ENCODE data around the gene CINP. TPM values are rescaled to one million over a fixed set of nuclear protein-coding genes. Genes with fewer than 3 reads are reported as not detected.

The CINP gene
- total and polyA plus RNA-seq, 12 donors = 38.3 to 92.6 (median 41.7) TPM

DNA sequence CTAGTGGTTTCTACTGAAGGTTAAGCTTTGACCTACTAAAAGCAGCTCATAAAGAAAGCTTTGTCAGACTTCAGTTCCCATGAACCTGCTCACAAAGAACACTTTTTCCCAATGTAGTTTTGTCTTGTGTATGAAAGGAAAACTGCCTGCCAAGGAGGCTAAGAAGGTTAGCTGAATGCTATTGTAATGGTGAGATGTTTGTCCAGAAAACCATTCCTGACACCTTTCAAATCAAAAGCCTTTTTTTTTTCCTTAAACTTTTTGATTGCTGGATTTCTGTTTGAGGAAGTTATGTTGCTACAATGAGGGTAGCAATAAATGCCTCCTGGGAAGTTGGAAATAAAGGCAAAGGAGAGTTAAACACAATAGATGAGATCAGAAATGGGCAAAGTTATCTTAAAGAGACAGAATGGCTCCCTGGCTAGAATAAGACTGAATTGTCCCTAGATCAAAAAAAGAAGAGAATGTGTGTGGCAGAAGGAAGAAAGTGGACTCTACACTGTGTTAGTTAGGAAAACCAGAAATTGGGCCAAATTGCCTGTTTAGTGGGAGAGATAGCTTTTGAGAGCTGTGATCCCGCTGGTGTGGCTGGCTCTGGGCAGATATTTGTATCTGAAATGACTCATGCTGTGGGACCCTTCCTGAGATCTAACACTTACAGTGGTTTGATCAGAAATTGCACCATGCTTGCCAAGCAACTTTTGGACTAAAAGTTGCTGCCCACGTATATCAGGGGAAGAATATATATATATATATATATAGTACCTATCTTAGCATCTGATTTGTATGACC lies 27.6 kb upstream of the CINP start:
- DNase-seq = no peak
- H3K36me3 ChIP-seq (replicated peaks in 1 of 2) = peaks cover 0 to 5% of the 10 kb centered on the region in 2 donors
- peaks cover 0 to 22% of the 10 kb centered on the region in 2 donors for H3K4me1 ChIP-seq (replicated peaks in 1 of 2)
- intact Hi-C loops (cut with DNase I) = no loop called here
- no peak overlapping the region for H3K4me3 ChIP-seq
- H3K27ac ChIP-seq = no peak overlapping the region
- no peaks in the 10 kb centered on the region for H3K9me3 ChIP-seq (replicated peaks in 1 of 3)
- H3K27me3 ChIP-seq = no peaks in the 10 kb centered on the region
- no peak for TF ChIP-seq POLR2A (IDR thresholded peaks at IDR 0.05)
- TF ChIP-seq, protein P1, sequence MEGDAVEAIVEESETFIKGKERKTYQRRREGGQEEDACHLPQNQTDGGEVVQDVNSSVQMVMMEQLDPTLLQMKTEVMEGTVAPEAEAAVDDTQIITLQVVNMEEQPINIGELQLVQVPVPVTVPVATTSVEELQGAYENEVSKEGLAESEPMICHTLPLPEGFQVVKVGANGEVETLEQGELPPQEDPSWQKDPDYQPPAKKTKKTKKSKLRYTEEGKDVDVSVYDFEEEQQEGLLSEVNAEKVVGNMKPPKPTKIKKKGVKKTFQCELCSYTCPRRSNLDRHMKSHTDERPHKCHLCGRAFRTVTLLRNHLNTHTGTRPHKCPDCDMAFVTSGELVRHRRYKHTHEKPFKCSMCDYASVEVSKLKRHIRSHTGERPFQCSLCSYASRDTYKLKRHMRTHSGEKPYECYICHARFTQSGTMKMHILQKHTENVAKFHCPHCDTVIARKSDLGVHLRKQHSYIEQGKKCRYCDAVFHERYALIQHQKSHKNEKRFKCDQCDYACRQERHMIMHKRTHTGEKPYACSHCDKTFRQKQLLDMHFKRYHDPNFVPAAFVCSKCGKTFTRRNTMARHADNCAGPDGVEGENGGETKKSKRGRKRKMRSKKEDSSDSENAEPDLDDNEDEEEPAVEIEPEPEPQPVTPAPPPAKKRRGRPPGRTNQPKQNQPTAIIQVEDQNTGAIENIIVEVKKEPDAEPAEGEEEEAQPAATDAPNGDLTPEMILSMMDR (IDR thresholded peaks at IDR 0.05) = no peak
- 72 to 84% (median 76%) methylated on average over 2 of the region's 2 CpGs for WGBS, 4 donors

DNA sequence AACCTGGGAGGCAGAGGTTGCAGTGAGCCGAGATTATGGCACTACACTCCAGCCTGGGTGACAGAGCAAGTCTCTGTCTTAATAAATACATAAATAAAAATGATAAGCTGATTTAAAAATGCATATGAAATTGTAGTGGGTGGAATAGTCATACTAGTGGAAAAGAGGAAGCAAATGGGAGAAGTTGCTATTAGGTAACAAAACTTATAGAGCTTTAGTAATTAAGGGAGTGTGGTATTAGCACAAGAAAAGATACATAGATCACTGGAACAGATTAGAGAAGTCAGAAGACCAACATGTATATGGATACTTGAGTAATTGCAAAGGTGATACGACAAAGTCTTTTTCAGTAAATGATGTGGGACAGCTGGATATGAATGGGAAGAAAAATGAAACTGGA lies 26.6 kb upstream of the CINP start:
- peaks cover 0 to 5% of the 10 kb centered on the region in 2 donors for H3K36me3 ChIP-seq (replicated peaks in 1 of 2)
- H3K4me1 ChIP-seq (replicated peaks in 1 of 2) = peaks cover 0 to 22% of the 10 kb centered on the region in 2 donors
- H3K4me3 ChIP-seq = no peak overlapping the region
- no peaks in the 10 kb centered on the region for H3K27me3 ChIP-seq
- TF ChIP-seq POLR2A (IDR thresholded peaks at IDR 0.05) = no peak
- TF ChIP-seq, protein P1 (IDR thresholded peaks at IDR 0.05) = no peak
- WGBS, 4 donors = 88 to 95% (median 92%) methylated on average over 2 of the region's 2 CpGs
- no peaks in the 10 kb centered on the region for H3K9me3 ChIP-seq (replicated peaks in 1 of 3)
- DNase-seq = no peak
- intact Hi-C loops (cut with DNase I) = no loop called here
- no peak overlapping the region for H3K27ac ChIP-seq

DNA sequence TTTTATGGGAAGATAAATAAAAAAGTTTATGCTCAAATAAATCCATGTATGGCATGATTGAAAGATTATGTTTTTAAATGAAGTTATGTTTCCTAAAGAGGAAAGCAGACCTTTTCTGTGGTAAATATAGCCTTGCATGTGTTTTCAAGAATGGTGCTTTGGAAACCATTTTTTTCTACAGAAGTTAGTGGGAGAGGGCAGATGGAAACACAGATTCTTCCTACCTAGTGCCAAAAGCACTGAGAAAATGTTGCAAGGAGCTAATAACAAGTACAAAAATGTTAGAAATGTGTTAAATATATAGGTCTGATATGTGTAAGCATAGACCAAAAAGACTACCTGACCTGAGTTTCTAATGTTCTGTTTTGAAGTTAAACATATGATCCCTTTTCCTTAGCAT lies 24.4 kb upstream of the CINP start:
- Histone ChIP-seq H3K4me3 (no peak overlapping the region), H3K4me1 (replicated peaks in 1 of 2) (peaks cover 0 to 11% of the 10 kb centered on the region in 2 donors), H3K36me3 (replicated peaks in 1 of 2) (peaks cover 0 to 5% of the 10 kb centered on the region in 2 donors), H3K9me3 (replicated peaks in 1 of 3) (no peaks in the 10 kb centered on the region), H3K27ac (no peak overlapping the region), H3K27me3 (no peaks in the 10 kb centered on the region)
- DNase-seq = no peak
- no peak for TF ChIP-seq POLR2A (IDR thresholded peaks at IDR 0.05)
- TF ChIP-seq, protein P1 (IDR thresholded peaks at IDR 0.05) = no peak
- intact Hi-C loops (cut with DNase I) = no loop called here

DNA sequence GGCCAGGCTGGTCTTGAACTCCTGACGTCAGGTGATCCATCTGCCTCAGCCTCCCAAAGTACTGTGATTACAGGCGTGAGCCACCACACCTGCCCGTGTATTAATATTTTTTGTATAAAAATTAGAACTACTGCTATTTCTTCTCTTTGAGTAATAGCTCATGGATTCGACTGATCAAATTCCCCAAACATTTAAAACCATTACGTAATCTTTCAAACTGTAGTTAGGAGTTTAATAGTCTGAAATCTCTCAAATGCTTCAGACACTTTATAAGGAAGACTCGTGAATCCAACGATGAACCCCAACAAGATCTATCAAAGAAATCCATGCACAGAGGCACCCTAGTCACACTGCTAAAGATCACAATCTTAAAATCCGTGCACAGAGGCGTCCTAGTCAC lies 16.1 kb upstream of the CINP start:
- H3K9me3 ChIP-seq (replicated peaks in 1 of 3) = no peaks in the 10 kb centered on the region
- intact Hi-C loops (cut with DNase I) = no loop called here

More for the DNA sequence above, 16.1 kb upstream of the CINP start:
- H3K36me3 ChIP-seq (replicated peaks in 1 of 2) = peaks cover 0 to 15% of the 10 kb centered on the region in 2 donors
- WGBS, 4 donors = 96 to 98% (median 96%) methylated on average over 9 of the region's 9 CpGs
- H3K4me3 ChIP-seq = no peak overlapping the region
- H3K4me1 ChIP-seq (replicated peaks in 1 of 2) = no peaks in the 10 kb centered on the region
- no peaks in the 10 kb centered on the region for H3K27me3 ChIP-seq
- H3K27ac ChIP-seq = no peak overlapping the region
- no peak for DNase-seq
- TF ChIP-seq POLR2A (IDR thresholded peaks at IDR 0.05) = no peak
- TF ChIP-seq, protein P1 (IDR thresholded peaks at IDR 0.05) = no peak
